MM.1S (cell line): ENCODE data around the gene EPHX1.
"Not testable (repeated sequence)": the region's sequence is repeated elsewhere in the genome, so short reads cannot be mapped to it uniquely, and the experiment has no call there.

Source experiments
- DNase-seq: peaks from one replicate; pipeline ENCODE4 v3.0.0-alpha.2; 2015
- H2AFZ ChIP-seq: fragments of 300-600 bp; sonication (generic); 2 replicates; pipeline ENCODE4 v1.6.0; 2016; ENCODE audit warnings: antibody characterized with exemption, low read length
- H3F3A ChIP-seq: fragments of 300-600 bp; sonication (generic); 2 replicates; pipeline ENCODE4 v1.6.1; 2016; ENCODE audit warnings: mild to moderate bottlenecking, antibody characterized with exemption, low read length, moderate library complexity, mixed read lengths; ENCODE audit not compliant: insufficient read depth
- H3K27ac ChIP-seq: fragments of 300-600 bp; sonication (generic); 2 replicates; pipeline ENCODE4 v1.5.1; 2016; ENCODE audit warnings: mild to moderate bottlenecking, low read length
- H3K27me3 ChIP-seq: fragments of 300-600 bp; sonication (generic); replicated peaks from 2 replicates; pipeline ENCODE4 v1.6.0; 2016; ENCODE audit warnings: low read length; ENCODE audit not compliant: insufficient read depth
- H3K36me3 ChIP-seq: fragments of 300-600 bp; sonication (generic); replicated peaks from 2 replicates; pipeline ENCODE4 v1.6.1; 2016; ENCODE audit warnings: mild to moderate bottlenecking, low read length, mixed read lengths; ENCODE audit not compliant: insufficient read depth
- H3K4me1 ChIP-seq: fragments of 300-600 bp; sonication (generic); 2 replicates; pipeline ENCODE4 v1.6.1; 2016; ENCODE audit warnings: low read length, mixed read lengths
- H3K4me2 ChIP-seq: fragments of 300-600 bp; sonication (generic); 2 replicates; pipeline ENCODE4 v1.6.0; 2016; ENCODE audit warnings: low read depth, low read length
- H3K4me3 ChIP-seq: fragments of 300-600 bp; sonication (generic); 2 replicates; pipeline ENCODE4 v1.5.1; 2016; ENCODE audit warnings: low read length, mixed read lengths
- H3K79me2 ChIP-seq: fragments of 300-600 bp; sonication (generic); 2 replicates; pipeline ENCODE4 v1.6.1; 2016; ENCODE audit warnings: mixed run types, low read length, mixed read lengths
- H3K9ac ChIP-seq: fragments of 300-600 bp; sonication (generic); 2 replicates; pipeline ENCODE4 v1.6.1; 2016; ENCODE audit warnings: low read length, mixed read lengths
- H3K9me2 ChIP-seq: fragments of 300-600 bp; sonication (generic); replicated peaks from 2 replicates; pipeline ENCODE4 v1.6.1; 2016; ENCODE audit warnings: mild to moderate bottlenecking, low read length, mixed read lengths; ENCODE audit not compliant: insufficient read depth
- H3K9me3 ChIP-seq: fragments of 300-600 bp; sonication (generic); replicated peaks from 2 replicates; pipeline ENCODE4 v1.6.1; 2016; ENCODE audit warnings: mild to moderate bottlenecking, low read length, mixed read lengths; ENCODE audit not compliant: insufficient read depth
- H4K20me1 ChIP-seq: fragments of 300-600 bp; sonication (generic); 2 replicates; pipeline ENCODE4 v1.6.1; 2016; ENCODE audit warnings: mild to moderate bottlenecking, low read length, moderate library complexity, mixed read lengths; ENCODE audit not compliant: insufficient read depth
- CTCF ChIP-seq: fragments of 300-600 bp; sonication (generic); IDR thresholded peaks from 2 replicates; pipeline ENCODE4 v1.5.1; 2016; ENCODE audit warnings: antibody characterized with exemption, low read length, mixed read lengths
- EZH2 ChIP-seq: fragments of 300-600 bp; sonication (generic); optimal IDR thresholded peaks from 2 replicates; pipeline ENCODE3; 2017; ENCODE audit warnings: low read depth, mild to moderate bottlenecking, antibody characterized with exemption, low read length, mixed read lengths
- EZH2phosphoT487 ChIP-seq: fragments of 300-600 bp; sonication (generic); IDR thresholded peaks from 2 replicates; pipeline ENCODE4 v1.6.1; 2018; ENCODE audit warnings: antibody characterized with exemption, low read length

Gene EPHX1

DNA sequence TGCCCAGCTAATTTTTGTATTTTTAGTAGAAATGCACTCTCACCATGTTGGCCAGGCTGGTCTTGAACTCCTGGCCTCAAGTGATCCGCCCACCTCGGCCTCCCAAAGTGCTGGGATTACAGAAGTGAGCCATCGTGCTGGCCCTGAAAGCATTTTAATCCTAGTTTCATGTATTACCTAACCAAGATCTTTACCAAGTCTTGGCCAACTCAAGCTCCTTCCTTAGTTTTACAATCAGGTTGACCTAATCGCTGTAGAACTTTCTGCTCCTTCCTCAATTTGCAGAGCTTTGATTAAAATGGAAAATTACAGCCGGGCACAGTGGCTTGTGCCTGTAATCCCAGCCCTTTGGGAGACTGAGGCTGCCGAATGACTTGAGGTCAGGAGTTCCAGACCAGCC lies 75.4 kb downstream of the EPHX1 start:
- Histone ChIP-seq H3K4me1 (peaks cover 11% of the 10 kb centered on the region), H3K79me2 (peaks cover 34% of the 10 kb centered on the region), H3K27me3 (no peaks in the 10 kb centered on the region), H3K27ac (no peak overlapping the region), H3F3A (peaks cover 29% of the 10 kb centered on the region), H4K20me1 (no peaks in the 10 kb centered on the region), H3K4me3 (no peak overlapping the region), H3K4me2 (no peak overlapping the region), H3K9me2 (no peaks in the 10 kb centered on the region), H3K9me3 (no peaks in the 10 kb centered on the region), H3K9ac (no peak overlapping the region), H3K36me3 (no peaks in the 10 kb centered on the region), H2AFZ (no peak overlapping the region)
- no peak for DNase-seq
- TF ChIP-seq EZH2: no peak
- TF ChIP-seq CTCF: no peak
- no peak for TF ChIP-seq EZH2phosphoT487

- Histone ChIP-seq H3K27me3 (no peaks in the 10 kb centered on the region), H3K9me3 (no peaks in the 10 kb centered on the region), H3K9ac (no peak overlapping the region), H2AFZ (no peak overlapping the region), H3K9me2 (no peaks in the 10 kb centered on the region), H3K4me1 (0 out of 2 replicates have a peak, but pooled peaks cover under 1% of the 10 kb centered on the region), H3K27ac (no peak overlapping the region), H3K36me3 (no peaks in the 10 kb centered on the region), H3K79me2 (peaks cover 24% of the 10 kb centered on the region), H3K4me3 (no peak overlapping the region), H3K4me2 (no peak overlapping the region), H3F3A (peaks cover 18% of the 10 kb centered on the region), H4K20me1 (no peaks in the 10 kb centered on the region)
- TF ChIP-seq EZH2 (no peak), EZH2phosphoT487 (no peak), CTCF (no peak)
- DNase-seq: no peak
Measured at GRCh38 chr1:225886159-225887029, 76.5 kb downstream of the EPHX1 start.

DNA sequence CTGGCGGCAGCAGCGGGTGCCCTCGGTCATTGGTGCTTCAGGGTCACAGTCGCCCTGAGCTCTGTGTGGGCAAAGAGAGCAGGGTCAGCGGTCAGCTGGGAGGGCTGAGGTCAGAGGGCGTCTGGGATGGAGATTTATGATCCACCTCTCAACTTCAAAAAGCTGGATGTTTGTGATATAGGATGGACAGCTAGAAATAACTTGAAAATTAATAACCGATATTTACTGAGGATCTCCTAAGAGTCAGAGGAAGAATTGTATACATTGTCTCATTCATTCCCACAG lies 77.0 kb downstream of the EPHX1 start:
- no peaks in the 10 kb centered on the region for H3K9me2 ChIP-seq
- H3K4me1 ChIP-seq: no peaks in the 10 kb centered on the region
- peaks cover 13% of the 10 kb centered on the region for H3F3A ChIP-seq
- no peak overlapping the region for H2AFZ ChIP-seq
- H3K9me3 ChIP-seq: no peaks in the 10 kb centered on the region
- H3K27me3 ChIP-seq: no peaks in the 10 kb centered on the region
- no peaks in the 10 kb centered on the region for H3K36me3 ChIP-seq
- H4K20me1 ChIP-seq: no peaks in the 10 kb centered on the region
- DNase-seq: no peak
- no peak overlapping the region for H3K4me2 ChIP-seq
- H3K79me2 ChIP-seq: peaks cover 18% of the 10 kb centered on the region
- no peak overlapping the region for H3K9ac ChIP-seq
- H3K27ac ChIP-seq: no peak overlapping the region
- TF ChIP-seq EZH2: no peak
- TF ChIP-seq EZH2phosphoT487: no peak
- no peak for TF ChIP-seq CTCF
- no peak overlapping the region for H3K4me3 ChIP-seq

DNA sequence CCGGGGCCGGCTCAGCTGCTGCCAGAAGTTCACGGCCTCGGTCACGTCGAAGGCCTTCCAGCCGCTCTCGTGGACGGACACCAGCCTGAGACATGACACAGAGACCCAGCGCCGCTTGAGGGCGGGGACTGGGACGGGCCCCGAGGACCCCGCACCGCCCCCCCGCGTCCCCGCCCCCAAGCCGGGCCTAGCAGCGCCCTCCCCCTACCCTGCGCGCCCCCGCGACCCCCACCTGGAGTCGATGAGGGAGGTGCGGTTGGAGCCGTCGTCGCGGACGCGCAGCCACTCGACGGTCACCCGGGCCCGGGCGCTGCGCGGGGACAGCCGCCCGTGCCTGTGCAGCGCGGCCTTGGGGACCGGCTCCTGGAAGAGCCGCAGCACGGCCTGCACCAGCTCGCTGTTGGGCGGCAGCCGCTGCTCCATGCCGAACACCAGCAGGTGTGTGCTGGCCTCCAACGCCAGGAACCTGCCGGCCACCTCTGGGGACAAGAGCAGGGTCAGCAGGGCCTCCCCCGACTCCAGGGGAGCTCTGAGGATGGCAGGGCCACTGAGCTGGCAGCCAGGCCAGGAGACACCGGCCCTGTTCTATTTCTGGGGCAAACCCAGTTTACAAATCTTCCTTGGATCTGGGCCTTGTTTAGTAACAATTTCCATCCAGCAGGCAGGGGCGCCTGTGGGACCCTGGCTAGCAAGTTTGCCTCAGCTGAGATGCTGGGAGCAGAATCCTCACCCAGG lies 77.8 kb downstream of the EPHX1 start:
- H3K9ac ChIP-seq: not testable (repeated sequence)

More for the DNA sequence above, 77.8 kb downstream of the EPHX1 start:
- H4K20me1 ChIP-seq, DNase-seq, H3K27me3 ChIP-seq, H3F3A ChIP-seq, H3K4me2 ChIP-seq, H3K4me1 ChIP-seq, H2AFZ ChIP-seq, H3K9me2 ChIP-seq, H3K36me3 ChIP-seq, H3K9me3 ChIP-seq, H3K27ac ChIP-seq, H3K4me3 ChIP-seq: not testable (repeated sequence)
- peaks cover 10% of the 10 kb centered on the region for H3K79me2 ChIP-seq
